Breast epithelium (tissue), 3 donors: Measurements from ENCODE around the gene ARHGEF17.

Experiments
- CTCF ChIP-seq, 3 donors: fragments of 450-650 bp; IDR thresholded peaks; one replicate each; pipeline ENCODE4 v1.5.1; 2016 to 2017; ENCODE audit warnings: antibody characterized with exemption in 3 of 3, mild to moderate bottlenecking in 3 of 3, moderate library complexity in 3 of 3
- POLR2A ChIP-seq: fragments of 450-650 bp; IDR thresholded peaks from one replicate; pipeline ENCODE4 v1.6.1; 2016; ENCODE audit warnings: antibody characterized with exemption, mild to moderate bottlenecking, moderate library complexity
- POLR2AphosphoS5 ChIP-seq, 3 donors: sonication (generic); formaldehyde crosslinking; IDR thresholded peaks; one replicate each; pipeline ENCODE4 v1.6.1; 2017; ENCODE audit warnings: antibody characterized with exemption in 3 of 3

GRCh38 chr11:73272680-73273038 is 35.4 kb upstream of the ARHGEF17 start:
- no peak for TF ChIP-seq POLR2A
- TF ChIP-seq CTCF (IDR thresholded peaks at IDR 0.05): no peak
- no peak for TF ChIP-seq POLR2AphosphoS5 (IDR thresholded peaks at IDR 0.05)
